T-helper 1 cell treated with Interleukin-12 subunit alpha and Interleukin-12 subunit beta and Interleukin-4 antibody, amounts not matched to agents 30 ng/mL and 1 ng/mL, for 36 hours (primary cell): Measurements from ENCODE around the gene RETREG1. TPM values are rescaled to one million over a fixed set of nuclear protein-coding genes. Genes with fewer than 3 reads are reported as not detected.

ENCODE experiments used
- intact Hi-C: fragments of 100-400 bp; cut with micrococcal nuclease; formaldehyde crosslinking; loops from one replicate; pipeline ENCODE4 v1.15.1; 2024
- total RNA-seq: library from RNA; stranded (reverse); gene quantifications from 2 replicates; pipeline ENCODE4 v1.2.3, GENCODE V29; 2022

The RETREG1 gene
- total RNA-seq, 1 donor from 2014 or later = 32.1 TPM

DNA sequence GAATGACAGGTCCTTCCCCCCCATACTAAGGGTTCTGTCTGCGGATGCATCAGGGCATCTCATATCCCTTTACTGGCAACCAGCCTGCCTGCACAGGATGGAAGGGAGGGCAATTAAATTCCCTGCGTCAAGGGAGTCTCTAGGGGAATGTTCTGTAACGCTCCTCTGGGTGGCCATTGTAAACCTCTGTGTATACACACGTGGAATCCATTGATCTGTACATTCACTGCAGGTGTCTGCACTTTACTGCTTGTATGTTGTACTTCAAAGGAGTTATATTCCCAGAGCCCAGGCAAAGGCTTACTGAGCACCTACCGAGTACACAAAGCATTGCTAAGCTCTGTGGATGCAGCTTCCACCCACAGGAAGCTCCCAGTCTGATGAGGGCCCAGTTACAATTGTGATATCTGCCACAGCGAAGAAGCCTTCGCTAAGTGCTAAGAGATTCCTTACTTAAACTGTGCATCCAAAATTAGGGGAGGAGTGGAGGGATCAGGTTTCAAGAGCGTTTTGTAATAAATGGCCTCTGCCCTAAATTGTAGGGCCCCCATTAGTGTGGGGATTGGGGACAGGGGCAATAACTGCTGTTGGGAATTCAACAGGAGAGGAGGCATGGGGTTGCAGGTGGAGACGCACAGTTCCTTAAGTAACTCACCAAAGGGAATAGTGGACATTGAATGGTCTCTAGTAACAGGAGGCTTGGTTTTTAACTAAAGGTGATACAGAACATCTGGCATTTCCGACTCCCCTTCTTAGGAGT, 1.5 kb upstream of the RETREG1 start:
- intact Hi-C loops = loop anchor here (1.0 to 10.0 kb wide), 3 partner anchors 8 to 316 kb away; partner anchors contain the start of gene MYO10

- intact Hi-C loops = loop anchor here (1.0 to 10.0 kb wide), 4 partner anchors 13 to 317 kb away; partner anchors contain the start of genes MYO10 and ZNF622
These were observed 624 bp upstream of the RETREG1 start for GRCh38 chr5:16617274-16617968.

GRCh38 chr5:16615741-16616535, 859 bp downstream of the RETREG1 start:
- intact Hi-C loops = loop anchor here (1.0 to 10.0 kb wide), 5 partner anchors 15 to 319 kb away; partner anchors contain the start of gene MYO10

- intact Hi-C loops = loop anchor here (10.0 kb wide), 1 partner anchor 323 kb away; the partner anchor contains the start of gene MYO10
These were observed 4.8 kb downstream of the RETREG1 start for GRCh38 chr5:16612007-16612406.

GRCh38 chr5:16610896-16611295, 5.9 kb downstream of the RETREG1 start:
- intact Hi-C loops = loop anchor here (10.0 kb wide), 1 partner anchor 324 kb away; the partner anchor contains the start of gene MYO10

- intact Hi-C loops = no loop called here
These were observed 7.4 kb downstream of the RETREG1 start for GRCh38 chr5:16609412-16609811.

DNA sequence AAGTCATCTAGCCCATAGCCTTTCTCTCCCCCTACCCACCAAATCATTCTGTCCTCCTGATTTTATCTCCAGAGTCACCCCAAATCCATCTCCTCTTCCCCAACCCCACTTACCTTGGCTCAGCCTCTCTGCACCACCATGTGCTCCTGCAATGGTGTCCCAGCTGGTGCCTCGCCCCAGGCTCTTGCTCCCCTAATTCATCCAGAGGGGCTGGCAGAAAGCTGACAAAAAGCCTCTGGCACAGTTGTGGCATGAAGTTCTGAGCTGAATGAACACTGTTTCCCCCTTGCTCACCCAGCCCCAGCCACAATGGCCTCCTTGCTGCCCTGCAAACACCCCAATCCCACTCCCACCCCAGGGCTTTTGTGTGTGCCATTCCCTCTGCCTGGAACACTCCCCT, 10.2 kb downstream of the RETREG1 start:
- intact Hi-C loops = no loop called here

- intact Hi-C loops = no loop called here
These were observed 13.1 kb downstream of the RETREG1 start for GRCh38 chr5:16603701-16604100.

GRCh38 chr5:16603295-16603694, 13.5 kb downstream of the RETREG1 start:
- intact Hi-C loops = no loop called here

DNA sequence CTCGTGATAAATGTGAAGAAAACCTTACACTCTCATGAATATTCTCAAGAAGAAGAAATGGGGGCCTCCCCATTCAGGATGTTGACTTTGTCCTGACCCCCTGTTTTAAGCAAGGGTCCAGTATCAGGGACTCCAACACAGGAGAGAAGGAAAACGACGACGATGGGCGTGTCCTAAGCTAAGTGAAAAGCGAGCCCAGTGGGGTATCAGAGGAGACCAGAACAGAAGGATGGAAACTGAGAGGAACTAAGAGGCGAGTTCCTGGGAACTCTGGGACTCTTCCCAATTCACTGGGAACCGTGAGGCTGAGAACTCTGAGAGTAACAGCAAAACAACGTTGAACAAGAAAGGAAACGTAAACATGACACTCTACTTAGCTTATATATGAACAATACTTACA, 14.6 kb downstream of the RETREG1 start:
- intact Hi-C loops = no loop called here

GRCh38 chr5:16600946-16601345, 15.9 kb downstream of the RETREG1 start:
- intact Hi-C loops = no loop called here

DNA sequence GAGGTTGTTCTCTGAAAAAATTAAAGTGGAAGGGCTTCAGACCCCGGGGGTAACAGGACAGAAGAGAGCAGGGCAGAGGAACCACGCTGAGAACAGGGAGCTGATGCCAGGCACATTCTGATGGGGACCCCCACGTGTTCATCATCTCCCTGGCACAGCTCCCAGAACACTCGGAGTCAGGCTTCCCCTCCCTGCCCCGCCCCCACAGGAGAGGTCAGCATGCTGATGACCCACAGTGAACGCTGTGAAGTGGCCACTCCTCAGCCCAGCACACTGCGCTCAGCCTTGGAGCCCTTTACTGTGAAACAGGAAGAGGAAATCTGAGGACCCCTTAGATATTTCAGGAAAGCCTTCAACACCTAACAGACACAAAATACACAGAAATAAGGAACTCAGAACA, 16.4 kb downstream of the RETREG1 start:
- intact Hi-C loops = no loop called here

DNA sequence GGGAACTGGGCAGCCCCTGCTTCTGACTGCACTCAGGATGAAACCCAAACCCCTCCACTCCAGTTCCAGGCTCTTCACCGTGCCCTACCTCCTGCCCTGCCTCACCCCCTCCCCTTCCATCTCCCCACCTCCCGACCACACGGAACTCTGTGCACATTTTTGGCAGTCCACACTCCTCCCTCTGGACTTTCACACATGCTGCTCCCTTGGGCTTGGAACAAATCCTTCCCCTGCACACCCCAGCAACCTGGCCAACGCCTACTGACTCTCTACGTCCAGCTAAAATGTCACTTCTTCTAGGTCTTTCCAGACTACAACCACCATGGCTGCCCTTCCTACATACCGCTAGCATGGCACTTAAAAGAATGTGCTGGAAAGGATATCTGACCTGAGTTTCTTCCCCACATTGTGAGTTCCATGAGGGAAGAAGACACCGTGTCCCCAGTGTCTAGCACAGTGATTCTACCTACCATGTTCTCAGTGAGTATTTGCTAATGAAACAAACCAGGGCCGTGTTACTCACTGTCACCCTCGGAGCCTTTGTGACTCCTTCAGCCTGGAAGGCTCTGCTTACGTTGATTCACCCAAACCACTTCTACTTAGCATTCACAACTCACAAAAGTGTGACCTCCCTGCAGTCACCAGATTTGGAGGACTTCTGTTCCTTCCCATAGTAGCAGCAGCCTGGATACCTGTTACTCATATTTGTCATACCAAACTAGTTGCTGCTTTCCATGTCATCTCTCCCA, 18.7 kb downstream of the RETREG1 start:
- intact Hi-C loops = no loop called here

DNA sequence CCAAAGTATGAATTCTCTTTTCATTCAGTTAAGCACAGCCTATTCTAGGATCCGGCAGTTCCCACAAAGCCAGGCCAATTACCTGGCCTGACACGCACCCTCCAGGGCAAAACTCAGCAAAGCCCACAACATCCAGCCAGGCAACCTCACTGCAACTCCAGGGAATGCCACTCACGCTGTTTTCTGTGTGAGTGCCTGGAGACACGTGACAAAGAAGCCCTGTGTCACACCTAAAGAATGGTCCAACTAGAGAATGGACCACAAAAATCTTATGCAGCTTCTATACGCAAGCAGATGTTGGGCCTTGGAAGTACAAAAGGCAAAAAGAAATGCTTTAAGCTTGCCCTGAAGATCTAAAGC, 20.2 kb downstream of the RETREG1 start:
- intact Hi-C loops = no loop called here

DNA sequence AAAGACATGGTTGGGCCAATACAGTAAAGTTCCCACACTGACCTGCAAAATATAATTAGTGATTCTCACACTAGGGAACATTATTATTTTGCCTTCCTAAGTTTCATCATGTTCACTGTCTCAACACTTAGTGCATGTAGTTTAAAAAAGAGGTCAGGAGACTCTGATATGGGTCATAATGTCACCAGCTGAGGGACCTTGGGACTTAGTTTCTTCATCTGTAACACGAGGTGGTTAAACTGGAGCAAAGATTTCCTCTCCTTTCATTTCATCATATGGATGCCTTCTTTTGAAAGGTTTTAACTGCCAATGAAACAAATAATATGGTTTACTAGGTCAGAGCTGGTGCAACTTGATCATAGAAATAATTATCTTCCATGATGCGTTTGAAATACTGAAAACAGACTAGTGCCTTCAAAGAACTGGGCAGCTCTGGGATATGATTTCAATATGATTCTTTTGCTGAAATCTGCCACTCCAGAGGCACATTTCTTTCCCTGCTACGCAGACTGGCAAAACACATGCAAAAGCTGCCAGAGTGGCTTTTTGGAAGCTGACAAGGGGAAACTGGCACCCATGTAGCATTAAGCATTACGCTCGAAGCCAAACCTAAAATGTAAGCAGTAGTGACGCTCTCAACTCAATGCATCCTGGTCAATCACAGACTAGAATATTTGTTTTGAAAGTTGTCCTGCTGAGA, 20.8 kb downstream of the RETREG1 start:
- intact Hi-C loops = no loop called here

DNA sequence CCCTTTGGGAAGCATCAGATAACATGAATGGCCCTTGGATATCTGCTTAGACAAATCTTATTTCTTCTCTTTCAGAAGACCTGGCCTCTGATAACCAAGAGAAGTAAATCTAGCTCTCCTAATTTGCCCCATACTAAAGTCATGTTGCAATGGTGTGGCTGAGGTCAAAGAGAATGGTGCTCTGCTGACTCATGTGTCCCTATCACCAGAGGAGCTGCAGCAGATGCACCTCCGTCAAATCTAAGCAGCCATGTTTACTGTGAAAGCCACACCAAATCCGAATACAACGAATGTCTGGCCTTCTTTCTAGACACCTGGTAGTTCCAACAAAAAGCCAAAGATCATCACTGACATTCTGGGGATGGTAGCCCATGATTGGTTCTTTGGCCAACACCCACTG, 23.2 kb downstream of the RETREG1 start:
- intact Hi-C loops = no loop called here

GRCh38 chr5:16593013-16593412, 23.8 kb downstream of the RETREG1 start:
- intact Hi-C loops = no loop called here

GRCh38 chr5:16592255-16592654, 24.5 kb downstream of the RETREG1 start:
- intact Hi-C loops = no loop called here

GRCh38 chr5:16590685-16591084, 26.1 kb downstream of the RETREG1 start:
- intact Hi-C loops = no loop called here

DNA sequence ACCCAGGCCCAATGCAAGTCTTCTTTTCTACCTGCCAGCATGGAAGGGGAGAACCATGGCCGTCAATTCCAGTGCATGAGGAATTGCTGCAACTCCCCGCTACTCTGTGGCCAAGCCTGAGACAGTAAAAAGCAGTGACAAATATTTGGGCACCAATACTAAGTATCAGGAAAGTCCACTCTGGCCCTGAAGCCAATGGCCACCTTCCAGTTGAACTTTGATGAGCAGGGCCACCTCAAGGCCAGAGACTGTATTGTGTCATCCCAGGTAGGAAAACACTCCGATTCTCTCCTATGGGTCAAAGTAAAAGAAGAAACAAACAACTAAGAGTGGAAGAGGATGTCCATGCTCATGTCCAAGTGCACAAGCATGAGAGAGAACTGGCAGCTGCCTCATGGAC, 27.1 kb downstream of the RETREG1 start:
- intact Hi-C loops = no loop called here
